Activated CD8-positive, alpha-beta memory T cell treated with anti-CD3 and anti-CD28 coated beads for 36 hours (primary cell): ENCODE measurements around the gene LYRM9. TPM values are rescaled to one million over a fixed set of nuclear protein-coding genes. Genes with fewer than 3 reads are reported as not detected.

Experiments
- total RNA-seq, 2 experiments: library from RNA; stranded (reverse); gene quantifications; one replicate each; pipeline ENCODE4 v1.2.3, GENCODE V29; 2021

LYRM9 gene
- total RNA-seq, 2 experiments from 2014 or later, result 2.0 to 2.2 TPM

Other genes starting within 250 kb of the LYRM9 start
- under 1 TPM in 1 of 2 experiments, not detected in 1; 0.04 TPM for gene NOS2, start 92.8 kb downstream of the LYRM9 start, total RNA-seq
- gene NLK, start 149.3 kb upstream of the LYRM9 start, total RNA-seq, result 10 to 100 TPM; 12.9 TPM